ENCODE results near the gene PALLD.

PALLD gene

GRCh38 chr4:168528131-168528949, 31.5 kb downstream of the PALLD start:
- no peak for DNase-seq

GRCh38 chr4:168529257-168529656, 32.4 kb downstream of the PALLD start:
- no peak for DNase-seq

- DNase-seq = no peak
These were observed 34.5 kb downstream of the PALLD start for GRCh38 chr4:168531305-168531704.

GRCh38 chr4:168534535-168534934, 37.7 kb downstream of the PALLD start:
- no peak for DNase-seq

GRCh38 chr4:168535689-168536088, 38.8 kb downstream of the PALLD start:
- no peak for DNase-seq

GRCh38 chr4:168536448-168536847, 39.6 kb downstream of the PALLD start:
- no peak for DNase-seq

GRCh38 chr4:168537086-168537485, 40.2 kb downstream of the PALLD start:
- DNase-seq = no peak

- no peak for DNase-seq
These were observed 40.7 kb downstream of the PALLD start for GRCh38 chr4:168537571-168537970.

GRCh38 chr4:168538632-168539031, 41.8 kb downstream of the PALLD start:
- DNase-seq = no peak

- no peak for DNase-seq
These were observed 43.2 kb downstream of the PALLD start for GRCh38 chr4:168540086-168540485.

- no peak for DNase-seq
These were observed 43.8 kb downstream of the PALLD start for GRCh38 chr4:168540503-168541265.

- DNase-seq = no peak
These were observed 44.6 kb downstream of the PALLD start for GRCh38 chr4:168541266-168541953.

- no peak for DNase-seq
These were observed 52.3 kb downstream of the PALLD start for GRCh38 chr4:168549143-168549542.

- DNase-seq = no peak
These were observed 53.4 kb downstream of the PALLD start for GRCh38 chr4:168550064-168550766.

GRCh38 chr4:168551211-168551610, 54.4 kb downstream of the PALLD start:
- DNase-seq = no peak

- DNase-seq = no peak
These were observed 55.3 kb downstream of the PALLD start for GRCh38 chr4:168551945-168552695.

- DNase-seq = no peak
These were observed 57.0 kb downstream of the PALLD start for GRCh38 chr4:168553714-168554370.

- DNase-seq = no peak
These were observed 58.6 kb downstream of the PALLD start for GRCh38 chr4:168555437-168555836.

GRCh38 chr4:168557658-168558057, 60.8 kb downstream of the PALLD start:
- no peak for DNase-seq

- no peak for DNase-seq
These were observed 61.7 kb downstream of the PALLD start for GRCh38 chr4:168558599-168558998.

All from CD4-positive, alpha-beta T cell treated with Interleukin-15 for 1 hour (primary cell).